ENCODE results near the gene CPE. TPM values are rescaled to one million over a fixed set of nuclear protein-coding genes. Genes with fewer than 3 reads are reported as not detected.

The CPE gene
- total and polyA plus RNA-seq, 2 of the 4 experiments (the other 2 are of a cell fraction) = 3.6 to 13.5 TPM

DNA sequence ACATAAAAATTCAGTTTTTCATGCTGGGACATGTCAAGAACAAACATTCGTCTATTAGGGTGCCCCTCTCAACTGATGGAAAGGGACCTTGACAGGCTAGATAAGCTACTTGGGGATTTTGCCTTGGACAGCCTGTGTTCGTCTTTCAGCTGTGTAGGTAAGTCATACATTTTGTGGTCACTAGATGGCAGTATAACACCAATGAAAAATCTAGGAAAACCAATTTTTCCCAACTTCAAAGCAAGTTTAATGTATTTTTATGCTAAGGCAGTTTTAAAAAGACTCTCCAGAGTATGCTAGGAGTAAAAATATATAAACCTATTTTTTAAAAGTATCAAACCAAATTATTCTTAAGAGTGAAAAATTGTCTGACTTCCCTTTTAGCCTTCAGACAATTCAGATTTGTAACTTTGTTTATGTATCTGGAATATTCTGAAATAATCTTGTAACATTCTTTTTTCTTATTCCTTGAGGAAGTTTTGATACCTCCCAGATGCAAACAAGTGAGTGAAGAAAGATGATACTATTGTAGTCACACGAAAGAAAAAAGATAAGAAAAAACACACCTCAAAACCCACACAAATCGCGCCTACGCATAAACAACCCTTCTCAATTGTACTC is 158.3 kb downstream of the CPE start:
- BruUV-seq (replicated peaks) = no TSS peak
- DNase-seq (peak; percentile 39), ATAC-seq (ENCODE audit: low read depth) (peak; percentile 59)
- H2AFZ ChIP-seq (replicated peaks; ENCODE audit: low read length, poor library complexity) = no peak overlapping the region
- no peak overlapping the region for H4K8ac ChIP-seq (ENCODE audit: low read depth in 2 of 2, low read length in 2 of 2)
- no peak overlapping the region for H3K4me3 ChIP-seq (ENCODE audit: insufficient read depth, low read depth, low read length)
- H3K18ac ChIP-seq (ENCODE audit: low read depth, low read length) = no peak overlapping the region
- H2AK9ac ChIP-seq (replicated peaks; ENCODE audit: low read depth, low read length, poor library complexity) = no peak overlapping the region
- H4K91ac ChIP-seq (ENCODE audit: insufficient read depth, low read depth, low read length) = no peak overlapping the region
- H2BK20ac ChIP-seq (ENCODE audit: low read depth, low read length) = no peak overlapping the region
- dilution Hi-C loops (cut with HindIII; ENCODE audit: low sequenced_read_pairs, unreplicated experiment) = no loop called here
- in situ Hi-C loops (cut with MboI; ENCODE audit: low sequenced_read_pairs) = loop anchor here (10.0 kb wide), 1 partner anchor 558 kb away; no protein-coding TSS in a partner anchor
- intact Hi-C loops (cut with micrococcal nuclease) = loop anchor here (1.0 kb wide), 2 partner anchors 44 to 555 kb away; no protein-coding TSS in a partner anchor
- H3K9me3 ChIP-seq (ENCODE audit: control insufficient read depth, insufficient read depth, low read length) = no peaks in the 10 kb centered on the region
- CTCF ChIA-PET = interaction anchor here (0.6 to 1.2 kb wide), 3 partner anchors 11 to 49 kb away, joined by 4 to 7 read pairs (median 4); no protein-coding TSS in a partner anchor
- TF ChIP-seq SMC3 (IDR thresholded peaks at IDR 0.05; ENCODE audit: low read depth, low read length) (peak; percentile 38; the same call in 1 of the 2 replicates), MAZ (IDR thresholded peaks at IDR 0.05; ENCODE audit: borderline replicate concordance, low read depth, low read length) (no peak), RAD21 (IDR thresholded peaks at IDR 0.05; ENCODE audit: low read length) (peak; percentile 55)
- TF ChIP-seq, protein P1, sequence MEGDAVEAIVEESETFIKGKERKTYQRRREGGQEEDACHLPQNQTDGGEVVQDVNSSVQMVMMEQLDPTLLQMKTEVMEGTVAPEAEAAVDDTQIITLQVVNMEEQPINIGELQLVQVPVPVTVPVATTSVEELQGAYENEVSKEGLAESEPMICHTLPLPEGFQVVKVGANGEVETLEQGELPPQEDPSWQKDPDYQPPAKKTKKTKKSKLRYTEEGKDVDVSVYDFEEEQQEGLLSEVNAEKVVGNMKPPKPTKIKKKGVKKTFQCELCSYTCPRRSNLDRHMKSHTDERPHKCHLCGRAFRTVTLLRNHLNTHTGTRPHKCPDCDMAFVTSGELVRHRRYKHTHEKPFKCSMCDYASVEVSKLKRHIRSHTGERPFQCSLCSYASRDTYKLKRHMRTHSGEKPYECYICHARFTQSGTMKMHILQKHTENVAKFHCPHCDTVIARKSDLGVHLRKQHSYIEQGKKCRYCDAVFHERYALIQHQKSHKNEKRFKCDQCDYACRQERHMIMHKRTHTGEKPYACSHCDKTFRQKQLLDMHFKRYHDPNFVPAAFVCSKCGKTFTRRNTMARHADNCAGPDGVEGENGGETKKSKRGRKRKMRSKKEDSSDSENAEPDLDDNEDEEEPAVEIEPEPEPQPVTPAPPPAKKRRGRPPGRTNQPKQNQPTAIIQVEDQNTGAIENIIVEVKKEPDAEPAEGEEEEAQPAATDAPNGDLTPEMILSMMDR (conservative IDR thresholded peaks at IDR 0.05; ENCODE audit: low read depth, low read length) = peak; percentile 66
- H3K79me1 ChIP-seq (ENCODE audit: low read depth in 1 of 2, low read length in 2 of 2) = no peaks in the 10 kb centered on the region
- H3K4me2 ChIP-seq (ENCODE audit: low read depth, low read length) = no peak overlapping the region
- no peak overlapping the region for H3K4ac ChIP-seq (ENCODE audit: low read depth, low read length)
- H3K23ac ChIP-seq (ENCODE audit: low read depth, low read length) = no peak overlapping the region
- no peak overlapping the region for H3K14ac ChIP-seq (replicated peaks; ENCODE audit: low read depth, low read length)
- H3K36me3 ChIP-seq (ENCODE audit: control insufficient read depth, insufficient read depth, low read length) = no peaks in the 10 kb centered on the region
- H2BK15ac ChIP-seq (ENCODE audit: low read depth, low read length) = no peak overlapping the region
- H3K27me3 ChIP-seq (ENCODE audit: control insufficient read depth, insufficient read depth, low read length) = no peaks in the 10 kb centered on the region
- H2AK5ac ChIP-seq (ENCODE audit: low read depth, low read length) = no peak overlapping the region
- no peak overlapping the region for H3K56ac ChIP-seq (ENCODE audit: extremely low read depth, insufficient read depth, low read length)
- POLR2A ChIA-PET (ENCODE audit: unreplicated experiment) = no interaction called here
- no peaks in the 10 kb centered on the region for H3K4me1 ChIP-seq (ENCODE audit: control insufficient read depth, insufficient read depth, low read length)
- no peak overlapping the region for H2BK5ac ChIP-seq (ENCODE audit: low read depth, low read length, poor library complexity, severe bottlenecking)
- no peak overlapping the region for H2BK120ac ChIP-seq (ENCODE audit: low read depth, low read length)
- H4K20me1 ChIP-seq (ENCODE audit: insufficient read depth, low read length) = no peaks in the 10 kb centered on the region
- WGBS, 2 experiments (ENCODE audit: extremely low coverage in 2 of 2, insufficient read length in 1 of 2) = no CpG with 5 or more reads among the region's 6 CpGs
- no peak overlapping the region for H3K27ac ChIP-seq (ENCODE audit: insufficient read depth, low read length)
- no peak overlapping the region for H3K9ac ChIP-seq (ENCODE audit: low read depth, low read length)
- no peak overlapping the region for H4K5ac ChIP-seq (ENCODE audit: low read depth, low read length)
- H3K9me1 ChIP-seq (ENCODE audit: insufficient read depth, low read length) = no peaks in the 10 kb centered on the region
